ENCODE data around the gene LRRFIP1. TPM values are rescaled to one million over a fixed set of nuclear protein-coding genes. Genes with fewer than 3 reads are reported as not detected.
A peak's percentile ranks its signal among the peaks of the same experiment; 100 is the strongest.

LRRFIP1 gene
- total and polyA plus RNA-seq, 4 experiments from 2014 or later = 88.0 to 198 (median 117) TPM

GRCh38 chr2:237599465-237600110 is 27.8 kb upstream of the LRRFIP1 start:
- no peaks in the 10 kb centered on the region for H3K36me3 ChIP-seq (ENCODE audit: insufficient read depth, low read length)
- H3K4me1 ChIP-seq (ENCODE audit: insufficient read depth, low read length) = peaks cover 21% of the 10 kb centered on the region
- no peaks in the 10 kb centered on the region for H3K27me3 ChIP-seq (ENCODE audit: insufficient read depth, low read length)
- DNase-seq = no peak
- H3K4me3 ChIP-seq (ENCODE audit: low read length in 2 of 2) = no peak overlapping the region
- ChIA-PET CTCF (ENCODE audit: partially characterized antibody) (interaction anchor here (1.3 kb wide), 1 partner anchor 87 kb away, joined by 5 read pairs; no protein-coding TSS in a partner anchor), POLR2A (ENCODE audit: partially characterized antibody) (no interaction called here)
- H3K27ac Mint-ChIP-seq = peak overlapping the region in 6 of 7 donors; percentile 57 to 91 (median 71)
- H3K4me1 Mint-ChIP-seq = peaks cover 15 to 25% (median 18%) of the 10 kb centered on the region in 4 donors
- no peak overlapping the region for H3K27ac ChIP-seq (ENCODE audit: low read depth, low read length)
- peaks cover 0 to 1% of the 10 kb centered on the region in 2 donors for H3K27me3 Mint-ChIP-seq
- H3K9me3 Mint-ChIP-seq = no peaks in the 10 kb centered on the region
- H3K9me3 ChIP-seq (ENCODE audit: control insufficient read depth in 1 of 2, low read length in 2 of 2) = no peaks in the 10 kb centered on the region
- no peaks in the 10 kb centered on the region for H3K36me3 Mint-ChIP-seq
- intact Hi-C loops (cut with micrococcal nuclease) = no loop called here
- H3K4me3 Mint-ChIP-seq = no peak overlapping the region

- intact Hi-C loops (cut with micrococcal nuclease) = no loop called here
- H3K4me3 ChIP-seq (ENCODE audit: low read length in 2 of 2) = no peak overlapping the region
- Mint-ChIP-seq H3K4me3 (no peak overlapping the region), H3K27ac (peak overlapping the region in 5 of 7 donors; percentile 41 to 91 (median 82)), H3K36me3 (no peaks in the 10 kb centered on the region), H3K9me3 (no peaks in the 10 kb centered on the region), H3K4me1 (peaks cover 18 to 33% (median 20%) of the 10 kb centered on the region in 4 donors), H3K27me3 (peaks cover 0 to 1% of the 10 kb centered on the region in 2 donors)
- no peaks in the 10 kb centered on the region for H3K9me3 ChIP-seq (ENCODE audit: control insufficient read depth in 1 of 2, low read length in 2 of 2)
- no peak for DNase-seq
- POLR2A ChIA-PET (ENCODE audit: partially characterized antibody) = no interaction called here
- no peaks in the 10 kb centered on the region for H3K36me3 ChIP-seq (ENCODE audit: insufficient read depth, low read length)
- CTCF ChIA-PET (ENCODE audit: partially characterized antibody) = interaction anchor here (1.3 to 4.2 kb wide), 2 partner anchors 29 to 87 kb away, joined by 5 to 22 read pairs; no protein-coding TSS in a partner anchor
- no peaks in the 10 kb centered on the region for H3K27me3 ChIP-seq (ENCODE audit: insufficient read depth, low read length)
- no peak overlapping the region for H3K27ac ChIP-seq (ENCODE audit: low read depth, low read length)
- H3K4me1 ChIP-seq (ENCODE audit: insufficient read depth, low read length) = peaks cover 21% of the 10 kb centered on the region
Observed at GRCh38 chr2:237600205-237600846, 27.1 kb upstream of the LRRFIP1 start.

DNA sequence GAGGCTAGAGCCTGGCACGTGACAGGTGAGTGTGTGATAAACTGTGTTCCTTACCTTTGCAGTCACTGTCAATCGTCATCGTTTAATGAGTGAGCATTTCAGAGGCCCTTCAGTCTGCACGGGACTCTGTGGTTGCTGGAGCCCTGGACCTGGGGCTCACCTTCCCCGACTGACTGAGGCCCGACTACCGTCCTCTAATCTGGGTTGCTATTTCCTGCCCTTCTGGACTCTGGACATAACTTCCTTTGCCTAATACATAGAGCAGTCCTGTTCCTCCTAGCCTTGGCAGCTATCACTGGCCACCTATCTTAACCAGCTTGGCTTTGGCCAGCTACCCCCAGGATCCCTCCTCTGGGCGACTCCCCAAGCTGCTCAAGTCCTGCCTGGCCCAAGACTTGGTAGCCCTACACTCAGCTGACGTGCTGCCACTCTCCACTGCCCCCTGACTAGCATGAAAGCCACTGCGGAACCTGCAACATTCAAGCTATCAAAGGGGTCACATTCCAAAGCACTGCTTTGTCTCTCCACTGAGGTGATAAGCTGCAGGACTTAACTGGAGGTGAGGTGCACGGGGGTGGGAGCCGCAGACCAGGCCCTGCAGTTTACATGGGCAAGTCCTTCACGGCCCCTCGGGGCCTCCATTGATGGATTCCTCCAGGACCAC is 25.8 kb upstream of the LRRFIP1 start:
- H3K27ac ChIP-seq (ENCODE audit: low read depth, low read length) = no peak overlapping the region
- no peaks in the 10 kb centered on the region for H3K36me3 ChIP-seq (ENCODE audit: insufficient read depth, low read length)
- no peaks in the 10 kb centered on the region for H3K27me3 ChIP-seq (ENCODE audit: insufficient read depth, low read length)
- peaks cover 19 to 33% (median 21%) of the 10 kb centered on the region in 4 donors for H3K4me1 Mint-ChIP-seq
- peak overlapping the region in 6 of 7 donors; percentile 61 to 97 (median 90) for H3K27ac Mint-ChIP-seq
- H3K4me3 Mint-ChIP-seq = no peak overlapping the region
- intact Hi-C loops (cut with micrococcal nuclease) = no loop called here
- no peaks in the 10 kb centered on the region for H3K9me3 Mint-ChIP-seq
- no peaks in the 10 kb centered on the region for H3K9me3 ChIP-seq (ENCODE audit: control insufficient read depth in 1 of 2, low read length in 2 of 2)
- CTCF ChIA-PET (ENCODE audit: partially characterized antibody) = interaction anchor here (1.0 to 4.2 kb wide), 3 partner anchors 14 to 89 kb away, joined by 3 to 22 read pairs (median 3); no protein-coding TSS in a partner anchor
- no peak for DNase-seq
- H3K4me1 ChIP-seq (ENCODE audit: insufficient read depth, low read length) = peaks cover 21% of the 10 kb centered on the region
- peaks cover 0 to 1% of the 10 kb centered on the region in 2 donors for H3K27me3 Mint-ChIP-seq
- no peaks in the 10 kb centered on the region for H3K36me3 Mint-ChIP-seq
- H3K4me3 ChIP-seq (ENCODE audit: low read length in 2 of 2) = no peak overlapping the region
- POLR2A ChIA-PET (ENCODE audit: partially characterized antibody) = interaction anchor here (3.4 kb wide), 1 partner anchor 71 kb away, joined by 17 read pairs; no protein-coding TSS in a partner anchor

DNA sequence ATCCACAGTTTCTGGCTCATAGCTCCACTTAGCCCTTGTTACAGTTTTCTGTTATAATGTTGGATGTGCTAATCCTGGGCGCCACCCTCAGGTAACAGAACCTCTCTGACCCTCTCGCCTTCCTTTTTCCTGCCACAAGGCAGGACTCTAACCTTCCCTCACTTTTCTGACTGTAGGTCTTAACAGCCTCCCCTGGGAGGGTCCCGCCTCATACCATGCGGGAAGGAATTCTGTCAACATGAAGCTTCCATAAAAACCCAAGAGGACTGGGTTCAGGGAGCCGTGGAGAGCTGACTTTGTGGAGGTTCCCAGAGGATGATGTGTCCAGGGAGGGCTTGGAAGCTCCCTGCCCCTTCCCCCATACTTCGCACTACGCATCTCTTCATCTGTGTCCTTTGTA is 25.0 kb upstream of the LRRFIP1 start:
- Histone ChIP-seq H3K4me1 (ENCODE audit: insufficient read depth, low read length) (peaks cover 21% of the 10 kb centered on the region), H3K27me3 (ENCODE audit: insufficient read depth, low read length) (no peaks in the 10 kb centered on the region), H3K36me3 (ENCODE audit: insufficient read depth, low read length) (no peaks in the 10 kb centered on the region), H3K27ac (ENCODE audit: low read depth, low read length) (no peak overlapping the region), H3K4me3 (ENCODE audit: low read length in 2 of 2) (no peak overlapping the region), H3K9me3 (ENCODE audit: control insufficient read depth in 1 of 2, low read length in 2 of 2) (no peaks in the 10 kb centered on the region)
- Mint-ChIP-seq H3K4me3 (peak overlapping the region in 1 of 8 donors; percentile 79), H3K9me3 (no peaks in the 10 kb centered on the region), H3K27me3 (peaks cover 0 to 1% of the 10 kb centered on the region in 2 donors), H3K27ac (peak overlapping the region; percentile 76 to 99 (median 96)), H3K36me3 (no peaks in the 10 kb centered on the region), H3K4me1 (peaks cover 19 to 33% (median 23%) of the 10 kb centered on the region in 4 donors)
- no peak for DNase-seq
- ChIA-PET CTCF (ENCODE audit: partially characterized antibody) (interaction anchor here (1.4 to 4.2 kb wide), 2 partner anchors 31 to 71 kb away, joined by 4 to 22 read pairs; no protein-coding TSS in a partner anchor), POLR2A (ENCODE audit: partially characterized antibody) (interaction anchor here (3.4 kb wide), 1 partner anchor 70 kb away, joined by 17 read pairs; no protein-coding TSS in a partner anchor)
- intact Hi-C loops (cut with micrococcal nuclease) = no loop called here

GRCh38 chr2:237603049-237603717 is 24.2 kb upstream of the LRRFIP1 start:
- Histone ChIP-seq H3K4me3 (ENCODE audit: low read length in 2 of 2) (peak overlapping the region in 1 of 2 donors; percentile 12), H3K36me3 (ENCODE audit: insufficient read depth, low read length) (no peaks in the 10 kb centered on the region), H3K9me3 (ENCODE audit: control insufficient read depth in 1 of 2, low read length in 2 of 2) (no peaks in the 10 kb centered on the region), H3K4me1 (ENCODE audit: insufficient read depth, low read length) (peaks cover 21% of the 10 kb centered on the region), H3K27me3 (ENCODE audit: insufficient read depth, low read length) (no peaks in the 10 kb centered on the region), H3K27ac (ENCODE audit: low read depth, low read length) (peak overlapping the region; percentile 53)
- Mint-ChIP-seq H3K27me3 (no peaks in the 10 kb centered on the region), H3K27ac (peak overlapping the region; percentile 76 to 99 (median 96)), H3K4me1 (peaks cover 17 to 33% (median 23%) of the 10 kb centered on the region in 4 donors), H3K36me3 (no peaks in the 10 kb centered on the region), H3K9me3 (no peaks in the 10 kb centered on the region), H3K4me3 (peak overlapping the region; percentile 39 to 85 (median 80))
- DNase-seq = no peak
- intact Hi-C loops (cut with micrococcal nuclease) = no loop called here
- CTCF ChIA-PET (ENCODE audit: partially characterized antibody) = interaction anchor here (1.1 to 4.2 kb wide), 4 partner anchors 17 to 142 kb away, joined by 3 to 22 read pairs (median 6); no protein-coding TSS in a partner anchor
- POLR2A ChIA-PET (ENCODE audit: partially characterized antibody) = interaction anchor here (1.4 to 3.4 kb wide), 2 partner anchors 23 to 70 kb away, joined by 5 to 17 read pairs; no protein-coding TSS in a partner anchor

DNA sequence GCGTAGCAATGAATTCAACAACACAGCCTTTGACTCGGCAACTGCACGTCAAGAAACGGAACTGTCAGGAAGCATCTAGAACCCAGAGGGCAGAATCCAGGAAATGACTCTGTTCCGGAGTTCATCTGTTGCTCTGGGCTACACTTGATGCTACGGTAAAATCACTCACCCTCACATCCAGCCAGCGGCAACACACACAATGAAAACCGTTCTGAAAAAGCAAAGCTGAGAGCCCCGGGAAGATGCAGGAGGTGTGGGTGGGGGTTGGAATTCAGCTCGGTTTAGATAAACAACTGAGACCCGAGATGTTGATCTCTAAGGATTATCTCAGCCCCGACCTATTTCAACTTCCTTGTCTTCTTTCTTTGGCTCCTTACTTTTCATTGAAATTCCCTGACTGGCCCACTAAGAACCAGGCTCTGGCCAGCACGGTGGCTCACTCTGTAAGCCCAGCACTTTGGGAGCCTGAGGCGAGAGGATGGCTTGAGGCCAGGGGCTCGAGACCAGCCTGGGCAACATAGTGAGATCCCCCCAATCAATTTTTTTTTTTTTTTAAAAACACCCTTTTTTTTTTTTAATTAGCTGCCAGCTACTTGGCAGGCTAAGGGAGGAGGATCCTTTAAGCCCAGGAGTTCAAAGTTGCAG is 23.5 kb upstream of the LRRFIP1 start:
- no peaks in the 10 kb centered on the region for H3K36me3 ChIP-seq (ENCODE audit: insufficient read depth, low read length)
- H3K27ac ChIP-seq (ENCODE audit: low read depth, low read length) = peak overlapping the region; percentile 53
- peaks cover 21% of the 10 kb centered on the region for H3K4me1 ChIP-seq (ENCODE audit: insufficient read depth, low read length)
- peaks cover 17 to 33% (median 23%) of the 10 kb centered on the region in 4 donors for H3K4me1 Mint-ChIP-seq
- no peaks in the 10 kb centered on the region for H3K27me3 ChIP-seq (ENCODE audit: insufficient read depth, low read length)
- ChIA-PET POLR2A (ENCODE audit: partially characterized antibody) (interaction anchor here (0.6 to 3.4 kb wide), 8 partner anchors 9 to 1120 kb away, joined by 3 to 17 read pairs (median 4); no protein-coding TSS in a partner anchor), CTCF (ENCODE audit: partially characterized antibody) (interaction anchor here (0.7 to 4.2 kb wide), 5 partner anchors 18 to 142 kb away, joined by 3 to 22 read pairs (median 4); no protein-coding TSS in a partner anchor)
- H3K27ac Mint-ChIP-seq = peak overlapping the region; percentile 76 to 99 (median 96)
- H3K36me3 Mint-ChIP-seq = no peaks in the 10 kb centered on the region
- H3K4me3 Mint-ChIP-seq = peak overlapping the region; percentile 39 to 85 (median 80)
- peak overlapping the region; percentile 11 to 12 for H3K4me3 ChIP-seq (ENCODE audit: low read length in 2 of 2)
- no peaks in the 10 kb centered on the region for H3K9me3 ChIP-seq (ENCODE audit: control insufficient read depth in 1 of 2, low read length in 2 of 2)
- intact Hi-C loops (cut with micrococcal nuclease) = no loop called here
- no peaks in the 10 kb centered on the region for H3K9me3 Mint-ChIP-seq
- no peaks in the 10 kb centered on the region for H3K27me3 Mint-ChIP-seq
- peak; percentile 78 to 84 (median 81) for DNase-seq

All from CD4-positive, alpha-beta memory T cell (primary cell).